NOMO-1 (cell line): ENCODE data around the gene SWAP70.
"Not testable (repeated sequence)": the region's sequence is repeated elsewhere in the genome, so short reads cannot be mapped to it uniquely, and the experiment has no call there.

ENCODE experiments used
- DNase-seq, 2 experiments: peaks; one replicate each; lab custom pipeline; 2025; ENCODE audit not compliant: unreplicated experiment in 2 of 2; lab: John Stamatoyannopoulos, UW

SWAP70 gene

GRCh38 chr11:9718147-9718546 lies 54.3 kb downstream of the SWAP70 start:
- DNase-seq, result no peak

- peak; percentile 61 to 76 for DNase-seq
Observed at GRCh38 chr11:9719566-9720289, 55.9 kb downstream of the SWAP70 start.

GRCh38 chr11:9720290-9720630 lies 56.4 kb downstream of the SWAP70 start:
- no peak for DNase-seq

GRCh38 chr11:9722023-9722422 lies 58.1 kb downstream of the SWAP70 start:
- no peak for DNase-seq

DNA sequence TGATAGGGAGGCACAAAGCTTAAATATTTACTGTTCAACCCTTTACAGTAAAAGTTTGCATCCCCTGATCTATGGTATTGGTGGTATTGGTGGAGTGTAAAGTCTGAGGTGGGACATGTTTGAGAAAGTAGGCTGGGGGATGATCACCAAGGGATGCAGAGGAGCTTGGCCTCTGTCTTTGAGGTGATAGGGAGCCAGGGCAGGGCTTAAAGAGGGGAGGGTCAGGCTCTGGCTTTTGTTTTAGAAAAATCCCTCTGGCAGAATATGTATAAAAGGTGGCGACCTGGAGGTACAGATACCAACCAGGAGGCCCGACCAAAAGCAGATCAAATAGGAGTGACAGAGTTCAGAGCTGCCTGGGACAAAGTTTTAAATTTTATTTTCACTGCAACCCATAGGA lies 59.0 kb downstream of the SWAP70 start:
- no peak for DNase-seq

- no peak for DNase-seq
Observed at GRCh38 chr11:9726321-9727022, 62.6 kb downstream of the SWAP70 start.

DNA sequence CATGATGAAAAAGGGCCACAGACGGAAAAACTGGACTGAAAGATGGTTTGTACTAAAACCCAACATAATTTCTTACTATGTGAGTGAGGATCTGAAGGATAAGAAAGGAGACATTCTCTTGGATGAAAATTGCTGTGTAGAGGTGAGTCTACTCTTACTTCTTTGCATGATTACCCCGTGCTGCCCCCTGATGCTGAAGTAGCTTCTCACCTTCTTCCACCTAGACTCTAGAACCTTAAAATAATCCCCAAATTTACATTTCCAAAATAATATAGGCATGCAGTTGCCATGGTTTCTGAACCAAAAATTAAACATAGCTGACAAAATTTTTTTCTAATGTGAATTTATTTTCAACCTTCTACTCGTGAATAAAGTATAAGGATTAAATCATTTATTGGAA lies 64.2 kb downstream of the SWAP70 start:
- DNase-seq, result no peak

DNA sequence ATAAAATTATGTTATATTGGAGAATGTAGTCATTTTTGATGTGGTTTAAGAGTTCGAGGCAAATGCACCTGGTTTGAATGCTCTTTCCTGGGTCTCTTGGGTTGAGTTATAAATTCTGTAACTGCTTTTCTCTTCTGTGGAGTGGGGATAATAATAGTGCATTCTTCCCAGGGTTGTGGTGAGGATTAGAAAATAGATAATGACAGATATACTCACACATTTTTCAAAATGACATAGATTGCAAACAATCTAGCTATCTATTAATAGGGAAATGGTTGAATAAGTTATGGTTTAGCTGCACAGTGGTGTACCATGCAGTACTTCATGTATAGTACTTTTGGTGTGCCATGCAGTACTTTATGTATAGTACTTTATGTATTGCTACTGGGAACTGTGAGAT lies 67.4 kb downstream of the SWAP70 start:
- DNase-seq, result no peak

DNA sequence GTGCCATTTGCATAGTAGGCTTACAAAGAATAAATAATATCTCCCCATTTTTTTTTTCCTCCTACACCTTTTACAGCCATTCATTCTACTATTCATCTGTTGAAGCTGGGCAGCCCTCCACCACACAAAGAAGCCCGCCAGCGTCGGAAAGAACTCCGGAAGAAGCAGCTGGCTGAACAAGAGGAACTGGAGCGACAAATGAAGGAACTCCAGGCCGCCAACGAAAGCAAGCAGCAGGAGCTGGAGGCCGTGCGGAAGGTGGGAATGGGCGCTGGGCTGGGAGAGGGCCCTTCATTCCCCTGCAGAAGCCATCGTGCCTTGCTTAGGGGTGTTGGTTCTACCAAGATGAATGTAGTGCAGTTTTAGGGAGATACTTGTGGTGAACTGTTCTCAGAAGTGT lies 68.6 kb downstream of the SWAP70 start:
- no peak for DNase-seq

GRCh38 chr11:9733212-9733611 lies 69.3 kb downstream of the SWAP70 start:
- no peak for DNase-seq

GRCh38 chr11:9735236-9735635 lies 71.4 kb downstream of the SWAP70 start:
- DNase-seq, result no peak

DNA sequence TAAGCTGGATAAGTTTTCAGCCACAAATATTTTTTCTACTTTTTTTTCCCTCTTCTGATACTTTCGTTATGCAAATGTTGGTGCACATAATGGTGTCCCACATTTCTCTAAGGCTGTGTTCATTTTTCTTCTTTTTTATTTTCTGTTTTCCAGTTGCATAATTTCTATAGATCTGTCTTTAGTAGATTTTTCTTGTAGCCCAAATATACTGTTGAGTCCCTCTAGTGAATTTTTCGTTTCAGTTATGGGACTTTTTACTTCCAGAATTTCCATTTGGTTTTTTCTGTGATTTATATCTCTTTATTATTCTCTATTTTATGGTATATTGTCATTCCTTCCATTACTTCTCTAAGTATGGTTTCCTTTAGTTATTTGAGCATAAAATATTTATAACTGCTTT lies 72.0 kb downstream of the SWAP70 start:
- no peak for DNase-seq

GRCh38 chr11:9736365-9736764 lies 72.5 kb downstream of the SWAP70 start:
- DNase-seq, result no peak

DNA sequence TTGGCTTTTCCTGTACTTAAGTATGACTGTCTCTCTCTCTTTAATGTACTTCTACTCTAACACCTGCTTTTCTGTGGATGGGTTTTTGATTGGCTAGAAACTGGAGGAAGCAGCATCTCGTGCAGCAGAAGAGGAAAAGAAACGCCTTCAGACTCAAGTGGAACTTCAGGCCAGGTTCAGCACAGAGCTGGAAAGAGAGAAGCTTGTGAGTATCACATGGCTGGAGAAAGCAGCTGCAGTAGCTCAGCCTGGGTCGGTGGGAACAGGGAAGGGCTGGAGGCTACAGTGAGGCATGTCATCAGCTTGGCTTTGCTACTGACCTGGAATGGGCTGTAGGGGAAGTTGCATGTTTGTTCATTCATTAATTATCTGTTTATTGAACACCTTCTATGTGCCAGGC lies 74.2 kb downstream of the SWAP70 start:
- no peak for DNase-seq

DNA sequence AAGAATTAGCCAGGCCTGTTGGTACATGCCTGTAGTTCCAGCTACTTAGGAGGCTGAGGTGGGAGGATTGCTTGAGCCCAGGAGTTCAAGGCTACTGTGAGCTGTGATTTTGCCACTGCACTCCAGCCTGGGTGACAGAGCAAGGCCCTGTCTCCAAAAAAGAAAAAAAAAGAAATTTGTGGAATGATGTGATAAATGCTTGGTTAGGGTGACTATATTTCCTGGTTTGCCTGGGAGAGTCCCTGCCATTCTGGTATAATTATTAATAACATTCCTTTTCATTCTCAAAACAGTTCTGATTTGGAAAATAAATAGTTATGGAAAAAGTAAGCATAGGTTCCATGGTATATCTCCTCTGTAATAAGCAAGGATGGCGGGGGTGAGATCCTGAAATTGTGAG lies 74.8 kb downstream of the SWAP70 start:
- DNase-seq, result no peak

GRCh38 chr11:9739123-9739900 lies 75.4 kb downstream of the SWAP70 start:
- DNase-seq, result peak in 1 of 2 experiments; percentile 48

GRCh38 chr11:9740202-9740883 lies 76.5 kb downstream of the SWAP70 start:
- DNase-seq, result no peak

DNA sequence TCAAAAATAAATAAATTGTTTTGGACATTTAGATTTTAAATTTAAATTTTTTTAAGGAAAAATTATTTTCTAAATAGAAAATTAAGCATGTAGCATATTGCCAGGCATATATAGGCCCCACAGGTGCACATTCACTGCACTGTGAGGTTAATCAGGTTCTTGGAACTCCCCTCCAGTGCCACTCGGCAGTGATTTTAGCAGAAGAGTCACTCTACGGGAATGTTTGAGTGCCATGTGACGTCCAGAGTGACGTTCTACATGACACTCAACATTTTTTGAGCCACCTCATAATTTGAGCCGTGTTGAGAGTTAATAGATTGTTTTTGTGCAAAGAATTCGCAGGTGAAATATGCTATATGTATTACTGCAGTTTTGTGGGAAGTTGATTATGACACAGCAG lies 77.4 kb downstream of the SWAP70 start:
- DNase-seq, result no peak

DNA sequence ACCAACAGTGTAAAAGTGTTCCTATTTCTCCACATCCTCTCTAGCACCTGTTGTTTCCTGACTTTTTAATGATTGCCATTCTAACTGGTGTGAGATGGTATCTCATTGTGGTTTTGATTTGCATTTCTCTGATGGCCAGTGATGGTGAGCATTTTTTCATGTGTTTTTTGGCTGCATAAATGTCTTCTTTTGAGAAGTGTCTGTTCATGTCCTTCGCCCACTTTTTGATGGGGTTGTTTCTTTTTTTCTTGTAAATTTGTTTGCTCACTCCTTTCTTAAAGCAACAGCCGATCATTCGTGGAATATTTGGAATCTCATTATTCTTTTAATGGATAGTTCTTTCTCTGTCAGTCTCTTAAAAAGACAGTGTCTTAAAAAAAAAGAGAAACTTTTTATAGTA lies 79.6 kb downstream of the SWAP70 start:
- DNase-seq, result not testable (repeated sequence)

DNA sequence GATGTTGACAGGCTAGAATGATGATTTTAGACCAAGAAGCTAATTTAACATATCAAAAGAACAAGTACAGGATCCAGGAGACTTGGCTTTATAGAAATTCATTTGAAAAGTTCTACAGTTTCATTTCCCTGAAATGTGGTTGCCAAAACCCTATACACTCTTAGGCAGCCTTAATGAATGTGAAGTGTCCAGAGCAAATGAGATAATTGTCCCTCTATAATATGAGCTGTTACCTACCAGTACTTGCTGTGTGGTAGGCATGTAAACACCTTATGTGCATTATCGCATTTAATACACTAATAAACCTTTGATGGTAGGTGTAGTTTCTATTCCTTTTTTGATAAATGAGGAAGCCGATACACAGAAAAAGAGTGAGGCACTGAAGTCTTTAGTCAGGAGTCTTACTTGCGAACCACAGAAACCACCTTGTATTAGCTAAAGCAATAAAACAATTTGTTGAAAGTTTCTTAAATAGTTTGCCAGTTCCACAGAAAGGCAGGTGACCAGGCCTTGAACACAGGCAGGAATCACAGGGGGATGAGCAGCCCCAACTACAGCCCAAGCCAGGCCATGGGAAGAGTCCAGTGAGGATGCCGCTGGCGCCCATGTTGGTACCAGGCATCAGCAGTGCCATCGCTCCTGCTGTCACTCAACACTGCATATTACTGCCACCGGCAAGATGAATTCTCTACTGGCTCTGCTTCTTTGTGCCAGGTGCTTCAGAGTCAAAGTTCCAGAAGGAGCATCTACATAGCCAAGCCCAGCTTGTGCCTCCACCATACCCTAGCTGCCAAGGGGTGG lies 81.7 kb downstream of the SWAP70 start:
- DNase-seq, result peak; percentile 58 to 95
